Mucosa of stomach (tissue), 1 donor: ENCODE data around the gene FAM25G.
"Not testable (repeated sequence)": the region's sequence is repeated elsewhere in the genome, so short reads cannot be mapped to it uniquely, and the experiment has no call there.

ENCODE experiments used
- H3K27me3 ChIP-seq: one replicate; pipeline ENCODE4 v1.7.0; 2013; ENCODE audit warnings: mild to moderate bottlenecking, low read length; ENCODE audit not compliant: control insufficient read depth, insufficient read depth
- H3K36me3 ChIP-seq: one replicate; pipeline ENCODE4 v1.7.0; 2013; ENCODE audit warnings: low read length; ENCODE audit not compliant: control insufficient read depth, insufficient read depth
- H3K4me1 ChIP-seq: one replicate; pipeline ENCODE4 v1.7.0; 2013; ENCODE audit warnings: mild to moderate bottlenecking, low read length; ENCODE audit not compliant: control insufficient read depth, insufficient read depth
- H3K4me3 ChIP-seq: one replicate; pipeline ENCODE4 v1.7.0; 2013; ENCODE audit warnings: low read length
- H3K9ac ChIP-seq: one replicate; pipeline ENCODE4 v1.7.0; 2013; ENCODE audit warnings: mild to moderate bottlenecking, low read length, moderate library complexity
- H3K9me3 ChIP-seq: one replicate; pipeline ENCODE4 v1.7.0; 2013; ENCODE audit warnings: mild to moderate bottlenecking, low read length, moderate library complexity; ENCODE audit not compliant: control insufficient read depth
- donor health status: Pancreatic carcinoma.

The FAM25G gene

DNA sequence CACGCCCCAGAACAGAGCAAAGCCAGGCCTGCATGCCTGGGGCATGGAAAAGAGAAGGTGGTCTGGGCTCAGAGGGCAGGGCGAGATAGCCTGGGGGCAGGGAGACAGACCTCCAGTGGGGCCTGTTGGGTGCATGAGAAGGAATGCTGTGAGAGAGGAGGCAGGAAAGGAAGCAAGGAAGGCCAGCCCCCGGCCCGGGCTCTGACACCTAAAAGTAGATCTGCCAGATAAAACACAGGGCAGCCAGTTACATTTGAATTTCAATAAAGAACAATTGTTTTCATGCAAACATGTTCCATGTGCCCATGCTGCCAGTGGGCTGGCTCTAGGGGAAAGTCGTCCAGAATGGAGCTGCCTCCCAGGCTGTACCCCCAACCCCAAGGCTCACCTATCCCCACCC is 13.4 kb downstream of the FAM25G start:
- not testable (repeated sequence) for H3K9me3 ChIP-seq, H3K4me1 ChIP-seq, H3K27me3 ChIP-seq, H3K9ac ChIP-seq, H3K36me3 ChIP-seq, H3K4me3 ChIP-seq

DNA sequence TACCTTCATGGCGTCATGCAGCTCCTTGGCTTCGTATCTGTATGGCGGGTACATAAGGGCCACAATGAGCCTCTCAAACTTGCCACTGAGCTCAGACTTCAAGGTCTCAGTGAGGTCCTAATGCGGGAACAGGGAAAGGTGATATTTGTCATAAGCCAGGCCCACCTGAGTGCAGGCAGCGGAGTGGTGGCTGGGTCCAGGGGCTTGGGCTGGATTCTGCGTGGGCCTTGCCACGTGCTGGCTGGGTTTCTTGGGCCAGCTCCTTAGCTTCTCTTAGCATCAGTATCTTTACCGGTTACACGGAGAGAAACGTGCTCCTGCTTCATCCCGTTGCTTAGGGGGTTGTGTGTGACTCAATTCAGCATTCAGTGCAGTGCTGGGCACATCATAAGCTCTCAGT is 14.4 kb downstream of the FAM25G start:
- not testable (repeated sequence) for H3K4me3 ChIP-seq, H3K9ac ChIP-seq, H3K9me3 ChIP-seq, H3K27me3 ChIP-seq, H3K36me3 ChIP-seq, H3K4me1 ChIP-seq

DNA sequence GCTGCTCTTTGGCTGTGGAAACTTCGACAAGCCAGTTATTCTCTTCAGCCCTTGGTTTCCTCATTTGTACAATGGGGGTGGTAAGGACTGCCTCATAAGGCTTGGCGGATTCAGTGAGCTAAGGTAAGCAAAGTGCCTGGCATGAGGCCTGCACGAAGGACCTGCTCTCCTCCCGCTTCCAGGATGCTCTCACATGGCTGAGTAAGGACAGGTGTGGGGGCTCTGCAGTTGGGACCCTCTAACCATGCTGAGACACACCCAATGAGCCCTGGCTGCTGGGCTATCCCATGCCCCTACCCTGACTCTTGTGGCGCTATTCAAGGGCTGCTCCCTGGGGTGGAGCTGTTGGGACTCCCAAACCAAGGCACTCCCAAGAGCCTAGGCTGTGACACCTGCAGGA is 16.4 kb downstream of the FAM25G start:
- not testable (repeated sequence) for H3K9me3 ChIP-seq, H3K27me3 ChIP-seq, H3K36me3 ChIP-seq, H3K4me1 ChIP-seq, H3K4me3 ChIP-seq, H3K9ac ChIP-seq

DNA sequence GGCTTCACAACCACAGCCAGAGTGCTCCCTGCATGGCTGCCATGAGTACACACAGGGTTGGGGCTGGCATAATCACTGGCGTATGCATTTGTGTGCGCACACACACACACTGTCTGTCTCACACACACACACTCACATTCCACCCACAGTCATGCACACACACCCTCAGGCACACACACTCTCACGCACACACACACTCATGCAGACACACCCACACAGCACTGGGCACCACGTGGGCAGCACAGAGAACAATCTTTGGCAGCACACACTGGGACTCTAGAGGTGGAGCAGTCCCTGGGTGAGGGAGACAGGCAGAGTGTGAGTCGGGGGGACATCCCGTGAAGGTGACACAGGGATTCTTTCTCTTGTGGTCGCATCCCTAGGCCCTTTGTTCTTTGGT is 18.0 kb downstream of the FAM25G start:
- not testable (repeated sequence) for H3K36me3 ChIP-seq, H3K27me3 ChIP-seq, H3K9ac ChIP-seq, H3K4me3 ChIP-seq, H3K9me3 ChIP-seq, H3K4me1 ChIP-seq

DNA sequence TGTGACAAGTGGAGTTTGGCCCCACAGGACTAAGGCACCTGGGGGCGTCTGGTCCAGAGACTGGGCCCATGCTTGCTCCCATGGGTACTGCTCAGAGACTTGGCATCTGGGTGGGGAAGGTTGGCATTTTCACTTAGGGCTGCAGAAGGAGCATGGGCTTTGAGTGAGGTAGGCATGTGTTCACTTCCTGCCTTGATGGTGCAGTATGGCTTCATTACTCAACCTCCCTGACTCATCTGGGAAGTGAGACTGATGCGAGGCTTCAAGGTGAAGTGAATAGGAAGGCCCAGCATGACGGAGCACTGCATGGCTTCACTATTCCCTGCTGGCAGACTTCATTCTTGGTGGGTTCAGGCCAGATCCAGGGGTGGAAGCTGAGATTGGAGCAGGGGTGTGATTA is 18.9 kb downstream of the FAM25G start:
- not testable (repeated sequence) for H3K4me1 ChIP-seq, H3K4me3 ChIP-seq, H3K9ac ChIP-seq, H3K36me3 ChIP-seq, H3K27me3 ChIP-seq, H3K9me3 ChIP-seq

DNA sequence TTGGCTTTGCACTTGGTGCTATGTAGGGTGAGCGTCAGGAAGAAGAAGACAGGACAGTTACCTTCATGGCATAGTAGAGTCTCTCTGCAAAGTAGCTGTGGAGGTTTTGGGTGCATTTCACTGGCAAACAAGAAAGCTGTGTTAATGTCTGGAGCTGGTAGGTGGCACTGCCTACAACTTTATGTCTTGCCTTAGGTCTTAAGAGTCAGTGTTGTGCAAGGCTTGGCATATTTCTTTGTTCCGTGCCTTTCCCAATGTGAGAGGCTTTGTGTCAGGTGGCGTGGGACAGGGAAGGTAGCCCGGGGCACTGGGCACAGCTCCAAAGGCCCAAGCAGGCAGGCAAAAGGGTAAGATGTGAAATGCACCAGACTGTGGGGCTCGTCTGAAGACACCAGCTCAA is 19.4 kb downstream of the FAM25G start:
- H3K36me3 ChIP-seq, H3K4me1 ChIP-seq, H3K4me3 ChIP-seq, H3K9ac ChIP-seq, H3K9me3 ChIP-seq, H3K27me3 ChIP-seq: not testable (repeated sequence)

DNA sequence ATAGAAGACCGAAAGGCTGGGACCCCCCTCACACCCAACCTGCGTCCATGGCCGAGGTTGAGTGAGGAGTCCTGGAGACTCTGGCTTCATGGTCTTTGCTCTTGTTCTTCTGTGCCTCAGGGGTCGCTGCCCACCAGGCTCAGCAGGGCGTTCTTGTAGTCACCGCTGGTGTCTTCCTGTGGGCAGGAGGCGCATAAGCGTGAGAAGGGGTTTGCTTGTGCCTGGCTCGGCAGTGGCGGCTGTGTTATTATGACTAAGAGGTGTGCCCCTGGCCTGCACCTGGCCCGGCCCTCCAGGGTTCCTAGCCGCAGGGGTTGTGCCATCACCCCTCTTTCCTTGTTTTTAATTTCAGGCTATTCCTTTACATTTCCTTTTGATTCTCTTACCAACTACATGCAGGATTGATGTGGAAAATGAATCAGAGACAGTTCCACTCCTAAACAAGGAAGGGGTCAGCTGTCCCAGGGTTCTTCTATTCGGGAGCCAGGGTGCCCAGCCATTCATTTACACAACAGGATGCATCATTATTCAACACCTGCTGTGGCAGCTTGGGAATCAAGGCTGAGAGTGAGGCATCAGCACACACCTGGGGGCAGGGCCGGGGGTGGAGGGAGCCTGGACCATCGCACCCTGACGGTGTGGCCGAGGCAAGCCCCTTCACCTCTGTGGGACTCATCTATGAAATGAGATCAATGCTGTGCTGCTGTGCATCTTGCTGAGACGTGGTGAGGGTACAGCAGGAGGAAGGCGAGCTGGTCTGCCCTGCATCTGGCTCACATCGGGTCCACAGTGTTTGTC is 22.6 kb downstream of the FAM25G start:
- H3K27me3 ChIP-seq, H3K9me3 ChIP-seq, H3K4me1 ChIP-seq, H3K9ac ChIP-seq, H3K36me3 ChIP-seq, H3K4me3 ChIP-seq: not testable (repeated sequence)

DNA sequence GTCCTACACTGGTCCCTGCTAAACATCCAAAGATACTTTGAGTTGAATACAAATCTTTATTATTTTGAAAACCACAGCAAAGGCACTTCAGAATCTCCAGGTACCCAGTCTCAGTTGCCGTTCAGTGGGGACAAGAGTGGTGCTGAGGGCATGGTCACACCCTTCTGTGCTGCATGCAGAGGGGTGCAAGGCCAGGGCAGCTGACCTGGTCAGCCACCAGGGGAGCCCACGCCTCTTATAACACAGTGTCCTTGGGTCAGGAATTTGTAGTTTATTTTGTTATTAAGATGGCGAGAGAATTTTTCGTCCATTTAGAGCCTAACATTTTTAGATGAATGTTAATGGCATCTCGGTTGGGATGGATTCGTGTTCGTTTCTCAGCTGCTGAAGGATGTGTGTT is 23.5 kb downstream of the FAM25G start:
- not testable (repeated sequence) for H3K4me1 ChIP-seq, H3K36me3 ChIP-seq

DNA sequence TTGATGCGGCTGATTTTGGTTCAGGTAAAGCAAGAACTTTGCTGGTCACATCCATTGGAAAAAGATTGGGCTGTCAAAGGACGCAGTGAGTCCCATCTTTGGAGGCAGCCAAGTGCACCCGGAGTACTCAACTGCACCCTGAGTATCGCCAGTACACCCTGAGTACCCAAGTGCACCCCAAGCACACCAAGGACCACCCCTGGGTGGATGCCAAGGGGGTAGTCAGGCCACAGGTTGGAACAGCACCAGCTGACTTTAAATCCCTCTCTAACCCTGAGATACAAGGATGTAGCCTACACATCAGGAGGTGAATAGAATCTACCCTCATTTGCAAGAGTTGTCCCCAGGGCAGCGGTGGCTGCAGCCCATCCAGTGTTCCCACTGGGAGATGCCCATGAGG is 24.0 kb downstream of the FAM25G start:
- not testable (repeated sequence) for H3K9me3 ChIP-seq, H3K27me3 ChIP-seq, H3K4me3 ChIP-seq, H3K9ac ChIP-seq, H3K36me3 ChIP-seq, H3K4me1 ChIP-seq

More for the DNA sequence above, 23.5 kb downstream of the FAM25G start:
- not testable (repeated sequence) for H3K9me3 ChIP-seq, H3K4me3 ChIP-seq, H3K27me3 ChIP-seq, H3K9ac ChIP-seq

DNA sequence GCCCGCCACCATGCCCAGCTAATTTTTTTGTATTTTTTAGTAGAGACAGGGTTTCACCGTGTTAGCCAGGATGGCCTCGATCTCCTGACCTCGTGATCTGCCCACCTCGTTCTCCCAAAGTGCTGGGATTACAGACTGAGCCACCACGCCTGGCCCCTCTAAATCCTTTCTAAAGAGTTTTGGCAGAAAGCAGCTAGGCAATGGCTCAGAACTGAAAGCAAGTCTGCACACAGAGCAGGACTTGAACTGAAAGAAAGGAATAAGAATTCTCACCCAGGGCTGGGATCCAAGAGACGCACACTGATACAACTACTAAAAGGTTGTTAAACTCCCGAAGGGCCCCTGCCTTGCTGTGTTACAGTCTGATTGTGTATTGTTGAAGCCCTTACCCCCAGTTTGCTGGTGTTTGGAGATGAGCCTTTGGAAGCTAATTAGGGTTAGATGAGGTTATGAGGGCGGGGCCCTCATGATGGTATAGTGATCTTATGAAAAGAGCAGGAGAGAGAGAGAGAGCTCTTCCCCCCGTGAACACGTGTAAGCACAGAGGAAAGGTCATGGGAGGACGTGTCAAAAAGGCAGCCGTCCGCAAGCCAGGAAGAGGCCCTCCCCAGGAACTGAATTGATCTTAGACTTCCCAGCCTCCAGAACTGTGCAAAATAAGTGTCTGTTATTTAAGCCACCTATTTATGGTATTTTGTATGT is 26.1 kb downstream of the FAM25G start:
- H3K27me3 ChIP-seq, H3K4me1 ChIP-seq, H3K4me3 ChIP-seq, H3K36me3 ChIP-seq, H3K9me3 ChIP-seq, H3K9ac ChIP-seq: not testable (repeated sequence)

DNA sequence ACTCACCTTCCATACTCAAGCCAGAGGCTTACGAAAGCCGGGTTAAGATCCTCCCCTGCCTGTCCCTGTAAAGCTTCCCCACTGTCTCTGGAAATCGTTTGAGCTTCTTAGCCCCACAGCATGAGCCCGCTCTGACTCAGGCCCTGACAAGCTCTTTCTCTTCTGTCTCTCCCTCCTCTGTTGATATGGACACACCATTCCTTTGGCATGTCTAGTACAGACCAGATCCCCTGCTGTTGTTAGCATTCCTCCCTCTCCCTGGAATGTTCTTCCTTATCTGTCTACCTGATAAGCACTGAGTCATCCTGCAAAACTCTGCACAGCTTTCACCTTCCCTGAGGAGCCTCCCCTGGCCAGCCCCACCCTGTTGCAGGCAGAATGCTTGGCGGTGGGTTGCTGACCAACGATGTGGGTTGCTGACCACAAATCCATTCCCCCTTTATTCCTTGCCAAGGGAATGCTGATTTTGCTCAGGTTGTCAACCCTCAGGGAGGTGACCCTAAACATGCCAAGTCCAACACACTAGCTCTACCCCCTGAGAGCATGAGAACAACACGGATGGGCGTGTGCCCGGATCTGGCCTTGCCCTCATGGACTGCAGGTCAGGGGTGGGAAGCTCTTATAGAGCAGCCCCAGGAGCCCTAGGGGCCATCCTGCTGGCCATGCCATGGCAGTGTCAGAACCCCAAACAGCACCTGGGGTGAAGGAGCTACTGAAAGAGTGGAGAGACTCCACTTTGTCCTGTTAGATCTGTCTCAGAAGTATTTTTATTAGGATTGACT is 28.7 kb downstream of the FAM25G start:
- not testable (repeated sequence) for H3K9me3 ChIP-seq, H3K9ac ChIP-seq, H3K4me3 ChIP-seq, H3K36me3 ChIP-seq, H3K4me1 ChIP-seq, H3K27me3 ChIP-seq

DNA sequence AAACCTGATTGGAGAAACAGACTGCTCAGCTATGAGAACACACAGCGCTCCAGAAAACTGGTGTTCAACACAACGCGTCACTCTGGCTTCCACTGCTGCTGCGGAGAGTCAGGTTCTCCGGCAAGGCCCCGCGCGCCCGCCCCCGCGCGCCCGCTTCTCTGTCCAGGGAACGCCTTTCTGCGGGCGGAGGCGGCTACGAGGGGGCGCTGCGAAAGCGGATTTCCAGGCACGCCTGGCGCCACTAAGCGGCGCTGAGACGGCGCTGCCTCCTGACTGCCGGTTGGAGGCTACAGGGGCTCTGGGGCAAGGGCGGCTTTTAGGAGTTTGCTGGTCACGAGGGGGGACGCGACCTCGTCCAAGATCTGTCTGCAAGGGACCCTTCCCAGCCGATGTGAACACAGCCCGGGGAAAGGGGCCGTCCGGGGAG is 30.2 kb downstream of the FAM25G start:
- H3K4me3 ChIP-seq, H3K9me3 ChIP-seq, H3K9ac ChIP-seq, H3K4me1 ChIP-seq, H3K36me3 ChIP-seq, H3K27me3 ChIP-seq: not testable (repeated sequence)
